ENCODE measurements around the gene CATSPERB. TPM values are rescaled to one million over a fixed set of nuclear protein-coding genes. Genes with fewer than 3 reads are reported as not detected.
"Not testable (repeated sequence)": the region's sequence is repeated elsewhere in the genome, so short reads cannot be mapped to it uniquely, and the experiment has no call there.

CATSPERB gene
- total RNA-seq, 5 donors from 2014 or later (not counting 1 experiment from before 2014, with no cell fraction given) = 2.5 to 6.2 (median 4.0) TPM

DNA sequence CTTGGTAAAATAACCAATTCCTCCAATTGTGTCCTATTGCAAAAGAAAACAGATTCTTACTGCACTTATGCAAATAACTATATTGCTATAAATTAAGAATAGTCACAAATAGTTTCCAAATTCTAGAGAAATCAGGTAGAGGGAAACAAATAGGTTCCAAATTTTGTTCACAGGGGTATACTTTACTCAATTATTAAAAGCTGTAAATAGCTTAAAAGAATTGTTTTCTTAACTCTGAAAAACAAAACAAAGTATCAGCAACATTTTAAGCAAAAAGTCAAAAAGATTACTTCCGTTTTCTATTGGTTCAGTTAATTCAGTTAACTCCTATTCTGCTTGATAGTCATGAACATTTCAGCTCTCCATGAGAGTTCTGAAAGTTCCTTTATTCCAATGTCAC lies 136.2 kb downstream of the CATSPERB start:
- Histone ChIP-seq H3K36me3 (ENCODE audit: control insufficient read depth in 2 of 2, extremely low read depth in 1 of 2, insufficient read depth in 1 of 2, low read length in 1 of 2) (no peaks in the 10 kb centered on the region), H3K27me3 (replicated peaks in 1 of 2; ENCODE audit: control insufficient read depth in 2 of 2, extremely low read depth in 1 of 2, insufficient read depth in 2 of 2, low read length in 1 of 2) (no peaks in the 10 kb centered on the region), H3K27ac (ENCODE audit: low read length) (no peak overlapping the region), H3K4me3 (ENCODE audit: control insufficient read depth in 1 of 2, extremely low read depth in 1 of 2, low read length in 1 of 2) (no peak overlapping the region), H3K9me3 (no peaks in the 10 kb centered on the region), H3K4me1 (ENCODE audit: control insufficient read depth in 1 of 2, extremely low read depth in 1 of 2, insufficient read depth in 2 of 2, low read length in 2 of 2) (no peaks in the 10 kb centered on the region)
- H3K4me3 Mint-ChIP-seq = no peak overlapping the region
- no peaks in the 10 kb centered on the region for H3K36me3 Mint-ChIP-seq
- H3K27me3 Mint-ChIP-seq = no peaks in the 10 kb centered on the region
- H3K27ac Mint-ChIP-seq = no peak overlapping the region
- 100% methylated on average over 1 of the region's 1 CpG for WGBS (ENCODE audit: insufficient coverage)
- no peaks in the 10 kb centered on the region for H3K4me1 Mint-ChIP-seq
- ChIA-PET CTCF (interaction anchor here in 1 of 2 donors (0.6 kb wide), 1 partner anchor 477 kb away, joined by 5 read pairs; no protein-coding TSS in a partner anchor), POLR2A (interaction anchor here in 1 of 2 donors (0.6 kb wide), 1 partner anchor 189 kb away, joined by 3 read pairs; no protein-coding TSS in a partner anchor)
- ATAC-seq (replicated peaks in 1 of 4) (no peak), DNase-seq (no peak)
- peaks cover 0 to 13% (median 2%) of the 10 kb centered on the region in 3 donors for H3K9me3 Mint-ChIP-seq

DNA sequence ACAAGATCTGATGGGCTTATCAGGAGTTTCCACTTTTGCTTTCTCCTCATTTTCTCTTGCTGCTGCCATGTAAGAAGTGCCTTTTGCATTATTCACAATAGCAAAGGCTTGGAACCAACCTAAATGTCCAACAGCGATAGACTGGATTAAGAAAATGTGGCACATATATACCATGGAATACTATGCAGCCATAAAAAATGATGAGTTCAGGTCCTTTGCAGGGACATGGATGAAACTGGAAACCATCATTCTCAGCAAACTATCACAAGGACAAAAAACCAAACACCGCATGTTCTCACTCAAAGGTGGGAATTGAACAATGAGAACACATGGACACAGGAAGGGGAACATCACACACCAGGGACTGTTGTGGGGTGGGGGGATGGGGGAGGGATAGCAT lies 137.9 kb downstream of the CATSPERB start:
- H3K27me3 ChIP-seq (replicated peaks in 1 of 2; ENCODE audit: control insufficient read depth in 2 of 2, extremely low read depth in 1 of 2, insufficient read depth in 2 of 2, low read length in 1 of 2); H3K4me1 Mint-ChIP-seq; H3K4me3 ChIP-seq (ENCODE audit: control insufficient read depth in 1 of 2, extremely low read depth in 1 of 2, low read length in 1 of 2); H3K4me3 Mint-ChIP-seq; H3K27ac ChIP-seq (ENCODE audit: low read length); POLR2A ChIA-PET; H3K36me3 ChIP-seq (ENCODE audit: control insufficient read depth in 2 of 2, extremely low read depth in 1 of 2, insufficient read depth in 1 of 2, low read length in 1 of 2); H3K9me3 ChIP-seq; ATAC-seq (replicated peaks in 1 of 4); H3K4me1 ChIP-seq (ENCODE audit: control insufficient read depth in 1 of 2, extremely low read depth in 1 of 2, insufficient read depth in 2 of 2, low read length in 2 of 2); H3K27me3 Mint-ChIP-seq; H3K27ac Mint-ChIP-seq; H3K36me3 Mint-ChIP-seq; DNase-seq: not testable (repeated sequence)
- CTCF ChIA-PET = interaction anchor here in 1 of 2 donors (0.6 kb wide), 1 partner anchor 302 kb away, joined by 4 read pairs; no protein-coding TSS in a partner anchor
- no CpG with 5 or more reads among the region's 2 CpGs for WGBS (ENCODE audit: insufficient coverage)
- H3K9me3 Mint-ChIP-seq = peaks cover 0 to 13% (median 2%) of the 10 kb centered on the region in 3 donors

DNA sequence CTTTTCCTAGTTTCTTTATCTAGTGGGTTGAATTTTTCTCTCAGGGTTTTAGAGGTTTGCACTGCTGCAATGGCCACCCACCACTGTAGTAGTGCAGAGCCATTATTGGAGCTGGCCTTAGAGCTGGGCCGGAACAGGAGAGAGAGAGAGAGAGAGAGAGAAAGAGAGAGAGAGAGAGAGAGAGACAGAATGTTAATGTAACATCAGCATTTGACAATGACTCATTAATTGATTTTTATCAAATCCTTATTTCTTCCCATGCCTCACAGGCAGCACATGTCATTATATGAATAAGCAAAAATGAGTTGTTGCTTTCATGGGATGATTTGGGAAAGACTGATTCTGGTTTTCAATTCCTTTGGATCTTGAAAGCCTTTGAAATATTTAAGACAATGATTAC lies 145.5 kb downstream of the CATSPERB start:
- POLR2A ChIA-PET = no interaction called here
- ATAC-seq (replicated peaks in 1 of 4) = no peak
- H3K4me3 Mint-ChIP-seq = no peak overlapping the region
- no peaks in the 10 kb centered on the region for H3K4me1 ChIP-seq (ENCODE audit: control insufficient read depth in 1 of 2, extremely low read depth in 1 of 2, insufficient read depth in 2 of 2, low read length in 2 of 2)
- no peaks in the 10 kb centered on the region for H3K36me3 ChIP-seq (ENCODE audit: control insufficient read depth in 2 of 2, extremely low read depth in 1 of 2, insufficient read depth in 1 of 2, low read length in 1 of 2)
- H3K9me3 Mint-ChIP-seq = peaks cover 15 to 23% (median 21%) of the 10 kb centered on the region in 3 donors
- CTCF ChIA-PET = no interaction called here
- H3K27me3 Mint-ChIP-seq = peaks cover 2 to 4% of the 10 kb centered on the region in 2 donors
- no peak overlapping the region for H3K4me3 ChIP-seq (ENCODE audit: control insufficient read depth in 1 of 2, extremely low read depth in 1 of 2, low read length in 1 of 2)
- H3K36me3 Mint-ChIP-seq = peaks cover 25% of the 10 kb centered on the region
- no peaks in the 10 kb centered on the region for H3K27me3 ChIP-seq (replicated peaks in 1 of 2; ENCODE audit: control insufficient read depth in 2 of 2, extremely low read depth in 1 of 2, insufficient read depth in 2 of 2, low read length in 1 of 2)
- no CpG with 5 or more reads among the region's 1 CpG for WGBS (ENCODE audit: insufficient coverage)
- no peaks in the 10 kb centered on the region for H3K4me1 Mint-ChIP-seq
- no peak for DNase-seq
- no peak overlapping the region for H3K27ac Mint-ChIP-seq
- H3K27ac ChIP-seq (ENCODE audit: low read length) = no peak overlapping the region
- H3K9me3 ChIP-seq = peaks cover 3% of the 10 kb centered on the region

DNA sequence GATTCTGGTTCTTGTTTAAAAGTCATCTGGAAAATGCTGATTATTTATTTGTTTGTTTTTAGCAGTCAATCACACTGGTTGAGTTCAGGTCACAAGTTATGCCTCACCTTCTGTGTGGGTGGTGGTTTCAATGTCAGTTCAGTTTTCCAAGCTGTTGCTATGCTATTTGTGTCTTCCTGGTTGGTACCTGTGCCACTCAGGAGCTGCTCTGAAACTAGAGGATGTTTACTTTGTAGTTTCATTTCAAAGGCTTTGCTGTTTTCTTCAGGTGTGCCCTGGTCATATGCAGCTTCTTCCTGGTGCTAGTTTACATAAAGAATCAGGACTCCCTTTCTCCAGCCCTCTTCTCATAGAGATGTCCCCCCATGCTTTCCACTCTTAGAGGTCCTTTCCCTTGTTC lies 146.0 kb downstream of the CATSPERB start:
- H3K27me3 Mint-ChIP-seq = peaks cover 4 to 5% of the 10 kb centered on the region in 2 donors
- peaks cover 25% of the 10 kb centered on the region for H3K36me3 Mint-ChIP-seq
- Histone ChIP-seq H3K36me3 (ENCODE audit: control insufficient read depth in 2 of 2, extremely low read depth in 1 of 2, insufficient read depth in 1 of 2, low read length in 1 of 2) (no peaks in the 10 kb centered on the region), H3K27me3 (replicated peaks in 1 of 2; ENCODE audit: control insufficient read depth in 2 of 2, extremely low read depth in 1 of 2, insufficient read depth in 2 of 2, low read length in 1 of 2) (no peaks in the 10 kb centered on the region), H3K4me3 (ENCODE audit: control insufficient read depth in 1 of 2, extremely low read depth in 1 of 2, low read length in 1 of 2) (no peak overlapping the region), H3K27ac (ENCODE audit: low read length) (no peak overlapping the region), H3K4me1 (ENCODE audit: control insufficient read depth in 1 of 2, extremely low read depth in 1 of 2, insufficient read depth in 2 of 2, low read length in 2 of 2) (no peaks in the 10 kb centered on the region), H3K9me3 (peaks cover 3% of the 10 kb centered on the region)
- peaks cover 15 to 23% (median 21%) of the 10 kb centered on the region in 3 donors for H3K9me3 Mint-ChIP-seq
- no peak for DNase-seq
- ATAC-seq (replicated peaks in 1 of 4) = no peak
- no peak overlapping the region for H3K27ac Mint-ChIP-seq
- H3K4me3 Mint-ChIP-seq = no peak overlapping the region
- H3K4me1 Mint-ChIP-seq = no peaks in the 10 kb centered on the region
- CTCF ChIA-PET = no interaction called here
- POLR2A ChIA-PET = no interaction called here

DNA sequence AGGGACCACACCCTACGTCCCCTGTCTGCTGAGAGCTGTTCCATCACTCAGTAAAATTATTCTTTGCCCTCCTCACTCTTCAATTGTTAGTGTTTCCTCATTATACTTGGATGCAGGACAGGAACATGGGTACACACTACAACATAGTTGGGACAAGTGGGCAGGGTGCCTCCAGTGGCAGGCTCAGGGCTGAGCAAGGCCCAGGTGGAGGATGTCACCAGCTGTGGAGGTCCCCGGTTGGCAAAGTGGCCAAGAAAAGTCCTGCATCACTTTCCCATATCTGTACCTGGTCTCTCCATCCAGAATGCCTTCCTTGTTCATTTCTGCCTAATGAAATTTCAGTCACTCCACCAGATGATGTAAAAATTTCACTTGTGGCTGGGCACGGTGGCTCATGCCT lies 149.1 kb downstream of the CATSPERB start:
- ATAC-seq (replicated peaks in 1 of 4) = no peak
- no peaks in the 10 kb centered on the region for H3K4me1 ChIP-seq (ENCODE audit: control insufficient read depth in 1 of 2, extremely low read depth in 1 of 2, insufficient read depth in 2 of 2, low read length in 2 of 2)
- Mint-ChIP-seq H3K36me3 (peaks cover 24% of the 10 kb centered on the region), H3K4me3 (no peak overlapping the region), H3K4me1 (no peaks in the 10 kb centered on the region), H3K9me3 (peaks cover 15 to 23% (median 21%) of the 10 kb centered on the region in 3 donors), H3K27me3 (peaks cover 4 to 5% of the 10 kb centered on the region in 2 donors), H3K27ac (no peak overlapping the region)
- no peak overlapping the region for H3K27ac ChIP-seq (ENCODE audit: low read length)
- H3K9me3 ChIP-seq = peaks cover 3% of the 10 kb centered on the region
- no peak for DNase-seq
- ChIA-PET CTCF (no interaction called here), POLR2A (no interaction called here)
- no peaks in the 10 kb centered on the region for H3K36me3 ChIP-seq (ENCODE audit: control insufficient read depth in 2 of 2, extremely low read depth in 1 of 2, insufficient read depth in 1 of 2, low read length in 1 of 2)
- 90% methylated on average over 2 of the region's 3 CpGs for WGBS (ENCODE audit: insufficient coverage)
- no peaks in the 10 kb centered on the region for H3K27me3 ChIP-seq (replicated peaks in 1 of 2; ENCODE audit: control insufficient read depth in 2 of 2, extremely low read depth in 1 of 2, insufficient read depth in 2 of 2, low read length in 1 of 2)
- H3K4me3 ChIP-seq (ENCODE audit: control insufficient read depth in 1 of 2, extremely low read depth in 1 of 2, low read length in 1 of 2) = no peak overlapping the region

DNA sequence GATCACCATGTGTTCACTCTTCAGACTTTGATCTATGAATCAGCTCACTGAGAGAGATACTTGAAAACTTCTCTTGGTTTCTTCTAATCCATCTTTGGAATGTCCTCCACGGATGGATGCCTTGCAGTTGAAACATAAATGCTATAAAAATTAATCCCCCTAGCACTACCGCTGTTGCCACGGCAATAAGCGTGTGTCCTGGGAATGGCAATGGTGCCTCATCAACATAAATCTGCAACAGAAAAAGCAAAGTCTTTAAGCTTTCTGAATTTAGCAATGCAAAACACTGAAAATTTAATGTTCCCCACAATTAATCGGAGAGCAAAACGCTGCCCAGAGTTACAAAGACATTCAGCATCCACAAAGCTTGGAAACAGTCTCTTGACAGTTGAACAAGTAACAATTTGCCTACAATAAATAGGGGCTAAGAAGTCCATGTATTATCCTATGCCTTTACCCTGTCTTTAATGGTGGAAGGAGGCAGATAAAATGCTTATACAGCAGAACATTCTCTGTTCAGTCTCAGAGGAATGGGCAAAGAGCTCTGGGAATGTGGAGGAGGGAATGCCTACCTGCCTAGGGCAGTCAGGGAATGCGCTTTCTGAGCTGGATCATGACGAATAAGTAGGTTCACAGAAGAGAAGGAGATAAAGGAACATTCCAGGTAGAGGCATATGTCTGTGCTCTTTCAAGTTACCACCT lies 150.9 kb downstream of the CATSPERB start:
- DNase-seq = no peak
- ChIA-PET POLR2A (interaction anchor here in 1 of 2 donors (0.7 kb wide), 1 partner anchor 477 kb away, joined by 3 read pairs; no protein-coding TSS in a partner anchor), CTCF (interaction anchor here (0.5 to 0.6 kb wide), 2 partner anchors 314 to 679 kb away, joined by 5 to 7 read pairs; no protein-coding TSS in a partner anchor)
- Histone ChIP-seq H3K9me3 (peaks cover 3% of the 10 kb centered on the region), H3K27me3 (replicated peaks in 1 of 2; ENCODE audit: control insufficient read depth in 2 of 2, extremely low read depth in 1 of 2, insufficient read depth in 2 of 2, low read length in 1 of 2) (no peaks in the 10 kb centered on the region), H3K36me3 (ENCODE audit: control insufficient read depth in 2 of 2, extremely low read depth in 1 of 2, insufficient read depth in 1 of 2, low read length in 1 of 2) (no peaks in the 10 kb centered on the region), H3K4me3 (ENCODE audit: control insufficient read depth in 1 of 2, extremely low read depth in 1 of 2, low read length in 1 of 2) (no peak overlapping the region), H3K27ac (ENCODE audit: low read length) (no peak overlapping the region), H3K4me1 (ENCODE audit: control insufficient read depth in 1 of 2, extremely low read depth in 1 of 2, insufficient read depth in 2 of 2, low read length in 2 of 2) (no peaks in the 10 kb centered on the region)
- H3K9me3 Mint-ChIP-seq = peaks cover 12 to 16% (median 15%) of the 10 kb centered on the region in 3 donors
- no peak overlapping the region for H3K4me3 Mint-ChIP-seq
- no peak for ATAC-seq (replicated peaks in 1 of 4)
- 76% methylated on average over 3 of the region's 8 CpGs for WGBS (ENCODE audit: insufficient coverage)
- no peak overlapping the region for H3K27ac Mint-ChIP-seq
- peaks cover 4 to 5% of the 10 kb centered on the region in 2 donors for H3K27me3 Mint-ChIP-seq
- H3K36me3 Mint-ChIP-seq = peaks cover 10% of the 10 kb centered on the region
- H3K4me1 Mint-ChIP-seq = no peaks in the 10 kb centered on the region

Measured in T-cell (primary cell).